ENCODE data around the gene MMAA.

Gene MMAA

DNA sequence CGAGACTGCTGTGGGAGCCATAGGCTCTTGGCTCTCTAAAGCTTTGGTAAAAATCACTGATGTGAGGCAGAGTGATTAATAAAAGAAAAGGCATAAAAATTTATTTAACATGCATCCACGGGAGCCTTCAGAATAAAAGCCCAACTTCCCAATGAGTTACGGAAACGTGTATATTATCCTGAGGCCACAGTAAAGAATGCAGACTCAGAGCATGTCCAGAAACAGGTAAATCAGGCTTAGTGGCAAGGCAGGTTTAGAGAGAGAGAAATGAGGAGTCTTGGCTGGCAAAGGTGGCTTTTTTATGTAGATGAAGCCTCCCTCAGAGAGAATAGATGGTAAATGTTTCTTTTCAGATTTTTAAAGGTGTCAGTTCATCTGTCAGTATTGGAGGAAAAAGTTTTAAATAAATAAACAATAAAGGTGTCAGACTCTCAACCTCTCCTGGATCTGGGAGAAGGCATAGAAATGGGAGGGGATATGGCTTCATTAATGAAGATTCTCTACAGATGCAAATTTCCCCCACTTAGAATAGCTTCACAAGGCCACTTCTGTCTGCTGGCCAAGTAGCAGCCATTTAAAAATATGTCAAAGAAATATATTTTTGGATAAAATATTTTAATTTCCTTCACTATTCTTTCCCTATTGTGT is 84.8 kb downstream of the MMAA start:
- DNase-seq (ENCODE audit: low read depth in 1 of 2, low spot score in 1 of 2) = no peak

GRCh38 chr4:145709336-145709735 is 90.2 kb downstream of the MMAA start:
- no peak for DNase-seq (ENCODE audit: low read depth in 1 of 2, low spot score in 1 of 2)

Measured in stimulated activated CD4-positive, alpha-beta T cell treated with anti-CD3 and anti-CD28 coated beads, Interleukin-15, amount 100 ng/mL, for 1 hour (primary cell).